ENCODE data around the gene PRPF8.

GRCh38 chr17:1661045-1661444, 23.6 kb downstream of the PRPF8 start:
- TF ChIP-seq POLR2AphosphoS5 (IDR thresholded peaks at IDR 0.05; ENCODE audit: low read depth, low read length) (no peak), SMC3 (IDR thresholded peaks at IDR 0.05; ENCODE audit: low read depth, low read length) (no peak), MEF2A (IDR thresholded peaks at IDR 0.05; ENCODE audit: borderline replicate concordance, low read depth) (no peak), CTCF (IDR thresholded peaks at IDR 0.05) (no peak), RAD21 (IDR thresholded peaks at IDR 0.05; ENCODE audit: low read length) (no peak)
